Measurements from ENCODE around the gene LDB2.

GRCh38 chr4:16779028-16779675, 119.3 kb downstream of the LDB2 start:
- TF ChIP-seq POLR2A (IDR thresholded peaks at IDR 0.05; ENCODE audit: low read length) (no peak), GATA1 (IDR thresholded peaks at IDR 0.05; ENCODE audit: low read depth, low read length) (no peak)

All from erythroblast (primary cell).